H9 (cell line): ENCODE data around the gene DUSP11. TPM values are rescaled to one million over a fixed set of nuclear protein-coding genes. Genes with fewer than 3 reads are reported as not detected.
A peak's percentile ranks its signal among the peaks of the same experiment; 100 is the strongest.

Source experiments
- DNase-seq: peaks from one replicate; pipeline ENCODE4 v3.0.0-alpha.2; 2017
- H2AFZ ChIP-seq: one replicate; pipeline ENCODE4 v1.6.1; 2013; ENCODE audit warnings: mild to moderate bottlenecking, low read length, control low read depth, moderate library complexity
- H2AK5ac ChIP-seq: 2 replicates; pipeline ENCODE4 v1.6.1; 2013; ENCODE audit warnings: low read length, control low read depth, mixed read lengths; ENCODE audit not compliant: insufficient read length
- H2BK120ac ChIP-seq: one replicate; pipeline ENCODE4 v1.6.1; 2013; ENCODE audit warnings: low read depth, mild to moderate bottlenecking, low read length, control low read depth, inconsistent platforms; ENCODE audit not compliant: poor library complexity, severe bottlenecking
- H2BK12ac ChIP-seq: 2 replicates; pipeline ENCODE4 v1.6.1; 2013; ENCODE audit warnings: low read length, control low read depth, mixed read lengths, low read depth; ENCODE audit not compliant: insufficient read length
- H2BK15ac ChIP-seq: 2 replicates; pipeline ENCODE4 v1.6.1; 2013; ENCODE audit warnings: low read depth, low read length, control low read depth
- H2BK20ac ChIP-seq: one replicate; pipeline ENCODE4 v1.6.1; 2013; ENCODE audit warnings: low read depth, mild to moderate bottlenecking, low read length, control low read depth, inconsistent platforms; ENCODE audit not compliant: poor library complexity, severe bottlenecking
- H2BK5ac ChIP-seq: 2 replicates; pipeline ENCODE4 v1.6.1; 2013; ENCODE audit warnings: low read length, control low read depth, mixed read lengths; ENCODE audit not compliant: insufficient read length
- H3K14ac ChIP-seq: 2 replicates; pipeline ENCODE4 v1.6.1; 2013; ENCODE audit warnings: low read length, control low read depth; ENCODE audit not compliant: insufficient read depth
- H3K18ac ChIP-seq: 2 replicates; pipeline ENCODE4 v1.6.1; 2013; ENCODE audit warnings: low read depth, mild to moderate bottlenecking, mixed read lengths, low read length, control low read depth; ENCODE audit not compliant: insufficient read length
- H3K23ac ChIP-seq: 2 replicates; pipeline ENCODE4 v1.6.1; 2013; ENCODE audit warnings: low read length, control low read depth, mixed read lengths, low read depth; ENCODE audit not compliant: insufficient read length
- H3K23me2 ChIP-seq: 2 replicates; pipeline ENCODE4 v1.6.1; 2013; ENCODE audit warnings: low read depth, mild to moderate bottlenecking, mixed read lengths, low read length, control low read depth; ENCODE audit not compliant: insufficient read length, poor library complexity, severe bottlenecking
- H3K27ac ChIP-seq: 2 replicates; pipeline ENCODE4 v1.5.1; 2013; ENCODE audit warnings: low read length, control low read depth, mixed read lengths, low read depth; ENCODE audit not compliant: insufficient read length
- H3K27me3 ChIP-seq: 2 replicates; pipeline ENCODE4 v1.6.1; 2013; ENCODE audit warnings: low read length, control low read depth, inconsistent platforms; ENCODE audit not compliant: insufficient read depth
- H3K4ac ChIP-seq: 2 replicates; pipeline ENCODE4 v1.6.1; 2013; ENCODE audit warnings: low read depth, mild to moderate bottlenecking, control low read depth, inconsistent platforms, low read length, moderate library complexity
- H3K4me1 ChIP-seq: 2 replicates; pipeline ENCODE4 v1.6.1; 2013; ENCODE audit warnings: low read length, control low read depth, inconsistent platforms; ENCODE audit not compliant: insufficient read depth
- H3K4me2 ChIP-seq: 2 replicates; pipeline ENCODE4 v1.6.1; 2013; ENCODE audit warnings: low read length, control low read depth, mixed read lengths; ENCODE audit not compliant: insufficient read length, insufficient read depth
- H3K56ac ChIP-seq: 2 replicates; pipeline ENCODE4 v1.6.1; 2013; ENCODE audit warnings: low read depth, mild to moderate bottlenecking, mixed read lengths, low read length, control low read depth; ENCODE audit not compliant: insufficient read length
- H3K79me1 ChIP-seq: 2 replicates; pipeline ENCODE4 v1.6.1; 2013; ENCODE audit warnings: low read depth, mild to moderate bottlenecking, moderate library complexity, low read length, control low read depth, inconsistent platforms; ENCODE audit not compliant: insufficient read depth, poor library complexity, severe bottlenecking
- H3K79me2 ChIP-seq: 2 replicates; pipeline ENCODE4 v1.6.1; 2013; ENCODE audit warnings: low read length, control low read depth, inconsistent platforms; ENCODE audit not compliant: insufficient read depth
- H3K9ac ChIP-seq: 2 replicates; pipeline ENCODE4 v1.6.1; 2013; ENCODE audit warnings: low read length, control low read depth, mixed read lengths; ENCODE audit not compliant: insufficient read length; ENCODE audit errors: extremely low read depth
- H3K9me3 ChIP-seq: one replicate; pipeline ENCODE4 v1.6.1; 2013; ENCODE audit warnings: low read depth, low read length, inconsistent platforms; ENCODE audit not compliant: control insufficient read depth
- H3T11ph ChIP-seq: one replicate; pipeline ENCODE4 v1.6.1; 2013; ENCODE audit warnings: mild to moderate bottlenecking, low read length, control low read depth, inconsistent platforms
- H4K20me1 ChIP-seq: one replicate; pipeline ENCODE4 v1.6.1; 2013; ENCODE audit not compliant: control insufficient read depth, insufficient read length, insufficient read depth
- H4K5ac ChIP-seq: 2 replicates; pipeline ENCODE4 v1.6.1; 2013; ENCODE audit warnings: low read depth, mild to moderate bottlenecking, mixed read lengths, low read length, control low read depth; ENCODE audit not compliant: insufficient read length
- H4K8ac ChIP-seq: replicated peaks from 2 replicates; pipeline ENCODE4 v1.6.1; 2013; ENCODE audit warnings: low read length, control low read depth, mixed read lengths, low read depth; ENCODE audit not compliant: insufficient read length
- H4K91ac ChIP-seq: 2 replicates; pipeline ENCODE4 v1.6.1; 2013; ENCODE audit warnings: low read depth, mild to moderate bottlenecking, moderate library complexity, mixed read lengths, low read length, control low read depth; ENCODE audit not compliant: insufficient read length
- H3K27ac Mint-ChIP-seq, 3 experiments: 2 replicates in 2 of 3; 3 replicates in 1 of 3; pipeline ENCODE4 v1.8.0; 2020 to 2021; ENCODE audit warnings: mixed read lengths in 3 of 3, mild to moderate bottlenecking in 1 of 3, moderate library complexity in 1 of 3
- H3K27me3 Mint-ChIP-seq: 2 replicates; pipeline ENCODE4 v1.8.0; 2021; ENCODE audit warnings: low read depth, mild to moderate bottlenecking, moderate library complexity, mixed read lengths
- H3K36me3 Mint-ChIP-seq, 3 experiments: 2 replicates in 2 of 3; 3 replicates in 1 of 3; pipeline ENCODE4 v1.8.0; 2020 to 2021; ENCODE audit warnings: low read depth in 3 of 3, mixed read lengths in 3 of 3; ENCODE audit not compliant: insufficient read depth in 1 of 3
- H3K4me1 Mint-ChIP-seq, 2 experiments: 2 replicates each; pipeline ENCODE4 v1.8.0; 2020; ENCODE audit warnings: mixed read lengths in 2 of 2
- H3K4me3 Mint-ChIP-seq, 2 experiments: 2 replicates in 1 of 2; 3 replicates in 1 of 2; pipeline ENCODE4 v1.8.0; 2020 to 2021; ENCODE audit warnings: mild to moderate bottlenecking in 2 of 2, mixed read lengths in 2 of 2, moderate library complexity in 1 of 2
- H3K9me3 Mint-ChIP-seq, 2 experiments: 2 replicates in 1 of 2; 3 replicates in 1 of 2; pipeline ENCODE4 v1.8.0; 2020; ENCODE audit warnings: mild to moderate bottlenecking in 2 of 2, mixed read lengths in 2 of 2, moderate library complexity in 1 of 2
- CTCF ChIP-seq: fragments of 200-600 bp; sonication (generic); conservative IDR thresholded peaks from 3 replicates; pipeline ENCODE4 v1.8.0; 2021; ENCODE audit warnings: antibody characterized with exemption, mild to moderate bottlenecking
- WGBS: extraction: QIAGEN DNeasy Blood & Tissue Kit; methylation state at CpG from one replicate; pipeline ENCODE4 v1.1.7; 2013; ENCODE audit warnings: missing lambda C conversion rate, low lambda C conversion rate, mixed read lengths; ENCODE audit not compliant: insufficient read length; ENCODE audit errors: extremely low coverage; 5-methylcytosine and 5-hydroxymethylcytosine counted together
- total RNA-seq: library from RNA; stranded (reverse); gene quantifications from 2 replicates; pipeline ENCODE4 v1.2.1, GENCODE V29; 2021

DUSP11 gene
- total RNA-seq, 1 experiment from 2014 or later, result 21.4 TPM

GRCh38 chr2:73823916-73824523, 44.1 kb upstream of the DUSP11 start:
- peaks cover 0 to 2% of the 10 kb centered on the region in 2 experiments; a peak in 1 of 5 replicates for H3K9me3 Mint-ChIP-seq
- Histone ChIP-seq H2BK120ac (no peak overlapping the region), H4K20me1 (no peaks in the 10 kb centered on the region), H2BK5ac (no peak overlapping the region), H4K5ac (no peak overlapping the region), H3K4me2 (no peak overlapping the region), H2AK5ac (no peak overlapping the region), H3K27me3 (no peaks in the 10 kb centered on the region), H3K4ac (no peak overlapping the region), H3K56ac (no peak overlapping the region), H2AFZ (no peak overlapping the region), H3K27ac (no peak overlapping the region), H4K91ac (no peak overlapping the region), H2BK12ac (no peak overlapping the region), H3K9ac (no peak overlapping the region), H3T11ph (no peak overlapping the region), H3K14ac (no peak overlapping the region), H3K79me1 (no peaks in the 10 kb centered on the region), H2BK20ac (no peak overlapping the region), H3K23me2 (no peaks in the 10 kb centered on the region), H4K8ac (no peak overlapping the region), H2BK15ac (no peak overlapping the region), H3K18ac (no peak overlapping the region), H3K79me2 (no peaks in the 10 kb centered on the region), H3K23ac (no peak overlapping the region), H3K9me3 (no peaks in the 10 kb centered on the region), H3K4me1 (no peaks in the 10 kb centered on the region; the same call in 1 of the 2 replicates)
- H3K27me3 Mint-ChIP-seq, result peaks cover 35% of the 10 kb centered on the region
- peak; percentile 85 for TF ChIP-seq CTCF
- no peak overlapping the region for H3K4me3 Mint-ChIP-seq
- WGBS, result 100% methylated on average over 2 of the region's 3 CpGs
- no peak overlapping the region for H3K27ac Mint-ChIP-seq
- H3K36me3 Mint-ChIP-seq, result peaks cover 0 to 1% (median 0%) of the 10 kb centered on the region in 3 experiments; a peak in 1 of 7 replicates
- DNase-seq, result no peak
- H3K4me1 Mint-ChIP-seq, result peaks cover 13 to 15% of the 10 kb centered on the region in 2 experiments
